Colonic mucosa (tissue), 4 donors: Measurements from ENCODE around the gene PIP4K2B. TPM values are rescaled to one million over a fixed set of nuclear protein-coding genes. Genes with fewer than 3 reads are reported as not detected.
A peak's percentile ranks its signal among the peaks of the same experiment; 100 is the strongest.

Source experiments
- DNase-seq: peaks from one replicate; pipeline ENCODE4 v3.0.0-alpha.2; 2020
- H3K27ac ChIP-seq: fragments of 200-600 bp; one replicate; pipeline ENCODE4 v1.8.0; 2021
- H3K27me3 ChIP-seq: fragments of 200-600 bp; one replicate; pipeline ENCODE4 v1.8.0; 2021
- H3K36me3 ChIP-seq: fragments of 200-600 bp; one replicate; pipeline ENCODE4 v1.8.0; 2021
- H3K4me1 ChIP-seq: fragments of 200-600 bp; one replicate; pipeline ENCODE4 v1.8.0; 2021; ENCODE audit warnings: mild to moderate bottlenecking
- H3K4me3 ChIP-seq: fragments of 200-600 bp; one replicate; pipeline ENCODE4 v1.8.0; 2021
- H3K9ac ChIP-seq, 2 donors: one replicate each; pipeline ENCODE4 v1.7.0; 2013; ENCODE audit warnings: control low read depth in 2 of 2, low read depth in 2 of 2, low read length in 2 of 2
- H3K9me3 ChIP-seq: fragments of 200-600 bp; one replicate; pipeline ENCODE4 v1.8.0; 2021
- CTCF ChIP-seq: fragments of 200-600 bp; IDR thresholded peaks from one replicate; pipeline ENCODE4 v1.8.0; 2022; ENCODE audit warnings: antibody characterized with exemption, mild to moderate bottlenecking
- intact Hi-C: fragments of 100-400 bp; cut with DNase I; formaldehyde crosslinking; loops from one replicate; pipeline ENCODE4 v1.14.1; 2022
- total RNA-seq, 2 donors: library from RNA; stranded (reverse); fragmentation: NEBNext Ultra II Directional in 1 of 2; extraction: Animal tissue kit (Norgen Biotek cat#: 25700) in 1 of 2; gene quantifications; one replicate each; pipeline ENCODE4 v1.2.1, GENCODE V29; 2021
- donor health status: healthy.
- donor health status: DM: no; HTN: no; CAD: no.
- donor health status: DM: no; HTN: no; CAD: no.

The PIP4K2B gene
- 10 to 100 TPM; 16.8 to 19.6 TPM for total RNA-seq

- Histone ChIP-seq H3K36me3 (peaks cover 12% of the 10 kb centered on the region), H3K4me1 (peaks cover 23% of the 10 kb centered on the region), H3K27ac (peak within 1 kb of the TSS; percentile 98), H3K4me3 (peak within 1 kb of the TSS; percentile 79), H3K9me3 (no peaks in the 10 kb centered on the region), H3K9ac (peak within 1 kb of the TSS; percentile 91 to 96), H3K27me3 (no peaks in the 10 kb centered on the region)
- intact Hi-C loops: no loop called here
- no peak for TF ChIP-seq CTCF
- peak; percentile 97 for DNase-seq
These were observed at the start of gene PIP4K2B for GRCh38 chr17:38799501-38800236. TSS of gene PIP4K2B (minus strand) at chr17:38799556. CDS start at chr17:38799424, 132 bp downstream.

DNA sequence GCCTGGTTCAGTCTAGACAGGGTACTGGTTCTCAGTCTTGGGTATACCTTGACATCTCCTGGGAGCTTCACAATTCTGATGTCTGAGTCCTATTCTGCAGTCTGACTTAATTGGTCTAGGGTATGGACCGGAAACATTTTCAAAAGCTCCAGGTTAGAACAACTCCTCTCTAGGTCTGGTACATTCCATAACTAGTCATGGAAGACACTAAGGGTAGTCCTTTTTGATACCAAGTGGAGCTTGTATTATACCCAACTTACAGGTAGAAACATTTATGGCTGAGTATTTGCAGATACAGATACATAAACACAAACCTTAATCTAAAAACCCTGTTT, 49.2 kb upstream of the PIP4K2B start:
- Histone ChIP-seq H3K9me3 (no peaks in the 10 kb centered on the region), H3K4me3 (no peak overlapping the region), H3K4me1 (peaks cover 7% of the 10 kb centered on the region), H3K27me3 (no peaks in the 10 kb centered on the region), H3K27ac (no peak overlapping the region), H3K9ac (no peak overlapping the region), H3K36me3 (peaks cover 22% of the 10 kb centered on the region)
- no peak for TF ChIP-seq CTCF
- DNase-seq: no peak
- intact Hi-C loops: no loop called here

DNA sequence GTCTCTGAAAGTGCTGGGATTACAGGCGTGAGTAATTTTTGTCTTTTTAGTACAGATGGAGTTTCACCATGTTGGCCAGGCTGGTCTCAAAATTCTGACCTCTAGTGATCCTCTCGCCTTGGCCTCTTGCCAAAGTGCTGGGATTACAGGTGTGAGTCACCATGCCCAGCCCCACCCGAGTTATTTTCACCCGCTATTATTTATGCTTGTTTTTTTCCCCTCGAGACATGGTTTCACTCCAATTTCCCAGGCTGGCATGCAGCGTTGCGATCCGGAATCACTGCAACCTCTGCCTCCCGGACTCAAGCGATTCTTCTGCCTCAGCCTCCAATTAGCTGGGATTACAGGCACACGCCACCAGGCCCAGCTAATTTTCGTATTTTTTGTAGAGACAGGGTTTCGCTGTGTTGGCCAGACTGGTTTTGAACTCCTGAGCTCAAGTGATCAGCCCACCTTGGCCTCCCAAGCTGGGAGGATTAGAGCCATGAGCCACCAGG, 45.0 kb upstream of the PIP4K2B start:
- Histone ChIP-seq H3K27me3 (no peaks in the 10 kb centered on the region), H3K4me1 (no peaks in the 10 kb centered on the region), H3K9ac (peak overlapping the region in 1 of 2 donors; percentile 35), H3K9me3 (no peaks in the 10 kb centered on the region), H3K27ac (no peak overlapping the region), H3K36me3 (peaks cover 13% of the 10 kb centered on the region), H3K4me3 (no peak overlapping the region)
- intact Hi-C loops: no loop called here
- DNase-seq: no peak
- no peak for TF ChIP-seq CTCF

DNA sequence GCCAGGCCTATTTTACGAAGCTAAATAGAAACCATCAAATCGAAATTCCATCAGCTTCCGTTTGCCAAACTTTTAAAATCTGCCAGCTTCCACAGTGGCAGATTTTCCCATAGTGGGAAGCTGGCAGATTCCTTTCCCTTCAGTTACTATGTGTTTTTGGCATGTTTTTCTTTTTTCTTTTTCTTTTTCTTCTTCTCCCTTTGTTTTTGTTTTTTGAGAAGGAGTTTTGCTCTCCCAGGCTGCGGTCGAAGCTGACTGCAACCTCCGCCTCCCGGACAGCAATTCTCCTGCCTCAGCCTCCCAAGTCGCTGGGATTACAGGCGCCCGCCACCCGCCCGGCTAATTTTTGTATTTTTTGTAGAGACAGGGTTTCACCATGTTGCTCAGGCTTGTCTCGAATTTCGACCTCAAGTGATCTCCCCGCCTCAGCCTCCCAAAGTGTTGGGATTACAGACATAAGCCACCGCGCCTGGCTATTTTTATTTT, 26.4 kb upstream of the PIP4K2B start:
- peak overlapping the region; percentile 87 to 99 for H3K9ac ChIP-seq
- H3K9me3 ChIP-seq: no peaks in the 10 kb centered on the region
- no peaks in the 10 kb centered on the region for H3K36me3 ChIP-seq
- H3K27me3 ChIP-seq: no peaks in the 10 kb centered on the region
- TF ChIP-seq CTCF: no peak
- intact Hi-C loops: loop anchor here (2.0 kb wide), 1 partner anchor 27 kb away; the partner anchor contains the start of gene RPL23
- DNase-seq: no peak
- H3K27ac ChIP-seq: peak overlapping the region; percentile 85
- peak overlapping the region; percentile 88 for H3K4me3 ChIP-seq
- peaks cover 6% of the 10 kb centered on the region for H3K4me1 ChIP-seq

GRCh38 chr17:38824899-38825761, 25.8 kb upstream of the PIP4K2B start, which contains the start of gene CWC25:
TSS of gene CWC25 (minus strand) at chr17:38825321. CDS start at chr17:38825183, 138 bp downstream.
- peaks cover 6% of the 10 kb centered on the region for H3K4me1 ChIP-seq
- intact Hi-C loops: loop anchor here (2.0 kb wide), 1 partner anchor 28 kb away; the partner anchor contains the start of gene RPL23
- H3K27ac ChIP-seq: peak within 1 kb of the TSS; percentile 85
- H3K9ac ChIP-seq: peak within 1 kb of the TSS; percentile 87 to 99
- no peak for TF ChIP-seq CTCF
- peak; percentile 97 for DNase-seq
- peak within 1 kb of the TSS; percentile 88 for H3K4me3 ChIP-seq
- no peaks in the 10 kb centered on the region for H3K27me3 ChIP-seq
- no peaks in the 10 kb centered on the region for H3K36me3 ChIP-seq
- no peaks in the 10 kb centered on the region for H3K9me3 ChIP-seq
